Nephron progenitor cell (in vitro differentiated cells): ENCODE results near the gene DNAJB13.

ENCODE experiments used
- DNase-seq: peaks from one replicate; pipeline ENCODE4 v3.0.0; 2021
- H3K27ac Mint-ChIP-seq: 2 replicates; pipeline ENCODE4 v1.8.0; 2021; ENCODE audit warnings: mild to moderate bottlenecking, moderate library complexity, mixed read lengths
- H3K27me3 Mint-ChIP-seq: 2 replicates; pipeline ENCODE4 v1.8.0; 2021; ENCODE audit warnings: mild to moderate bottlenecking, low read depth, mixed read lengths; ENCODE audit not compliant: poor library complexity
- H3K36me3 Mint-ChIP-seq: 2 replicates; pipeline ENCODE4 v1.8.0; 2021; ENCODE audit warnings: low read depth, mixed read lengths
- H3K4me1 Mint-ChIP-seq: 2 replicates; pipeline ENCODE4 v1.8.0; 2021; ENCODE audit warnings: mixed read lengths
- H3K4me3 Mint-ChIP-seq: 2 replicates; pipeline ENCODE4 v1.8.0; 2021; ENCODE audit warnings: mild to moderate bottlenecking, moderate library complexity, mixed read lengths
- H3K9me3 Mint-ChIP-seq: 2 replicates; pipeline ENCODE4 v1.8.0; 2021; ENCODE audit warnings: mild to moderate bottlenecking, moderate library complexity, mixed read lengths
- TF ChIP-seq, protein P1 (sequence below): fragments of 200-600 bp; sonication (generic); IDR thresholded peaks from 2 replicates; pipeline ENCODE4 v1.5.0; 2021; ENCODE audit warnings: antibody characterized with exemption

Gene DNAJB13

DNA sequence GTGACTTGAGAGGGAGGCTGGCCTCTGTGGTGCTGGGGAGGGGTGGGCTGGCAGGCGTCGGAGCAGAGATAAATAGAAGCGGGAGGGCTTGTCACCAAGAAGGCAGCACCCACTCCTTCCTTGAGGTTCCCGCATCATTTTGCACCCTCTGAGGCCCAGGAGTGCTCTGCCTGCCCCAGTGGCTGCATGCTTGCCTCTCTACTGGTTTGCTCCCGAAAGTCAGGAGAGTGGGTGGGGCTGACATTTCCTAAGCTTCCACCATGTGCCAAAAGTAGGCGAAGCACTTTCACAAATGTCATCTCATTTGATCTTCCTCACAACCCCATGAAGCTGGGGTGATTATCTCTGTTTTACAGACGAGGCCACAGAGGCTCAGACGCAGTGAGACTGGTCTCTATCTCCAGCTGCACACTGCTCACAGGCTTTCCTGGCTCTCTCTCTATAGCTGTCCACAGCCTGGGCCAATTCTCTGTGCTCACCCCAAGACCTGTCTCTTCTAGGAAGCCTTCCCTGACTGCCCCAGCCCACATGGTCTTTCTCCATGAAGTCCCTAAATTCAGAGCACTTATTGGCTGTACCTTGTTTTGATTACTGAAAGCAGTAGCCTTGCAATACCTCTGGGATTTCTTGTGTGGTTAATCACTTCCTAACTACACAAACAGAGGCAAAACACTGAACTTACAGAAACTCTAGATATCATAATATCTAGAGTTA lies 60.7 kb downstream of the DNAJB13 start:
- H3K4me3 Mint-ChIP-seq, result no peak overlapping the region
- TF ChIP-seq, protein P1, sequence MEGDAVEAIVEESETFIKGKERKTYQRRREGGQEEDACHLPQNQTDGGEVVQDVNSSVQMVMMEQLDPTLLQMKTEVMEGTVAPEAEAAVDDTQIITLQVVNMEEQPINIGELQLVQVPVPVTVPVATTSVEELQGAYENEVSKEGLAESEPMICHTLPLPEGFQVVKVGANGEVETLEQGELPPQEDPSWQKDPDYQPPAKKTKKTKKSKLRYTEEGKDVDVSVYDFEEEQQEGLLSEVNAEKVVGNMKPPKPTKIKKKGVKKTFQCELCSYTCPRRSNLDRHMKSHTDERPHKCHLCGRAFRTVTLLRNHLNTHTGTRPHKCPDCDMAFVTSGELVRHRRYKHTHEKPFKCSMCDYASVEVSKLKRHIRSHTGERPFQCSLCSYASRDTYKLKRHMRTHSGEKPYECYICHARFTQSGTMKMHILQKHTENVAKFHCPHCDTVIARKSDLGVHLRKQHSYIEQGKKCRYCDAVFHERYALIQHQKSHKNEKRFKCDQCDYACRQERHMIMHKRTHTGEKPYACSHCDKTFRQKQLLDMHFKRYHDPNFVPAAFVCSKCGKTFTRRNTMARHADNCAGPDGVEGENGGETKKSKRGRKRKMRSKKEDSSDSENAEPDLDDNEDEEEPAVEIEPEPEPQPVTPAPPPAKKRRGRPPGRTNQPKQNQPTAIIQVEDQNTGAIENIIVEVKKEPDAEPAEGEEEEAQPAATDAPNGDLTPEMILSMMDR, result no peak
- no peak overlapping the region for H3K27ac Mint-ChIP-seq
- DNase-seq, result no peak
- H3K27me3 Mint-ChIP-seq, result peaks cover 4% of the 10 kb centered on the region
- peaks cover 30% of the 10 kb centered on the region for H3K36me3 Mint-ChIP-seq
- H3K4me1 Mint-ChIP-seq, result peaks cover 44% of the 10 kb centered on the region
- H3K9me3 Mint-ChIP-seq, result no peaks in the 10 kb centered on the region

DNA sequence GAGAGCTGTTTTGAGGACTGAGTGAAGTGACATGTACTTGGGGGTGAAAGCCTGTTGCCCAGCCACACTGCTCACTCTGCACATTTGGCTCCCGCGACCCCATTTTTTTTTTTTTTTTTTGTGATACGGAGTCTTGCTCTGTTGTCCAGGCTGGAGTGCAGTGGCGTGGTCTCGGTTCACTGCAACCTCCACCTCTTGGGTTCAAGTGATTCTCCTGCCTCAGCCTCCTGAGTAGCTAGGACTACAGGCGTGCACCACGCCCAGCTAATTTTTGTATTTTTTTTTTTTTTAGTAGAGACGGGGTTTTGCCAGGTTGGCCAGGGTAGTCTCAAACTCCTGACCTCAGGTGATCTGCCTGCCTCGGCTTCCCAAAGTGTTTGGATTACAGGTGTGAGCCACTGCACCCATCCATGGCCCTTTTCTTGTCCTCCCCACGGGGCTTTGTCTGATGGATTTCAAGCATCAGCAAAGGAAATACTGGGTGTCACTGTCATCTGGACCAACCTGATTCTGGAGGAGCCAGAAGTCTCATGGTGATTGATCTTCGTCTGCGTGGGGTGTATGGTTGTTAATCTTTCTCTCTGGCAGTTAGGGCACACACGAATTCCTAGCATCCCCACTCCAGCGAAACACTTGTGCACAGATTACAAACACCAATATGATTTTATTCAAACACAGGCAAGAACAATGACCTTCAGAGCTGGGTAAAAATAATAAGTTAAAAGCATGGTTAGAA lies 61.4 kb downstream of the DNAJB13 start:
- H3K4me3 Mint-ChIP-seq, result no peak overlapping the region
- no peaks in the 10 kb centered on the region for H3K9me3 Mint-ChIP-seq
- no peak for DNase-seq
- peaks cover 37% of the 10 kb centered on the region for H3K36me3 Mint-ChIP-seq
- H3K27ac Mint-ChIP-seq, result no peak overlapping the region
- peaks cover 4% of the 10 kb centered on the region for H3K27me3 Mint-ChIP-seq
- TF ChIP-seq, protein P1, result no peak
- H3K4me1 Mint-ChIP-seq, result peaks cover 40% of the 10 kb centered on the region

DNA sequence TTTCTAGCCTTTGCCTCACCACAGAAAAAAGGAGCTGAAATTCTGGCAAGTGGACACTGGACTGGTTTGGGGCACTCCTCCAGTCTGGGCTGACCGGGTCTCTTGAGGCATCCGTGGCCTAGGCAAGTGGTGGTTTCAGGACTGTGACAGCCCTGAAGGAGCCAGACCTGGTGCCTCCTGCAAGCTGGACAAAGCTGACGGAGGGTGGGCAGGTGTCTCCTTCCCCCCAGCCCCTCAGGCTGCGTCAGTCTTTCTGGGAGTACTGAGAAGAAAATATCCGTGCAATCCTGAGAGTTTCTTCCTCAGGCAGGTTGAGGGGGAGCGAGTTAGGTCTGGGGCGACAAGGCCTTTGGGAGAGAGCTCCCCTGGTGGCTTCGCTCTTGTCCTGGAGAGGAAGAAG lies 62.3 kb downstream of the DNAJB13 start:
- DNase-seq, result no peak
- H3K27ac Mint-ChIP-seq, result no peak overlapping the region
- H3K36me3 Mint-ChIP-seq, result peaks cover 43% of the 10 kb centered on the region
- no peak overlapping the region for H3K4me3 Mint-ChIP-seq
- no peaks in the 10 kb centered on the region for H3K9me3 Mint-ChIP-seq
- H3K27me3 Mint-ChIP-seq, result peaks cover 4% of the 10 kb centered on the region
- TF ChIP-seq, protein P1, result no peak
- H3K4me1 Mint-ChIP-seq, result peaks cover 40% of the 10 kb centered on the region

DNA sequence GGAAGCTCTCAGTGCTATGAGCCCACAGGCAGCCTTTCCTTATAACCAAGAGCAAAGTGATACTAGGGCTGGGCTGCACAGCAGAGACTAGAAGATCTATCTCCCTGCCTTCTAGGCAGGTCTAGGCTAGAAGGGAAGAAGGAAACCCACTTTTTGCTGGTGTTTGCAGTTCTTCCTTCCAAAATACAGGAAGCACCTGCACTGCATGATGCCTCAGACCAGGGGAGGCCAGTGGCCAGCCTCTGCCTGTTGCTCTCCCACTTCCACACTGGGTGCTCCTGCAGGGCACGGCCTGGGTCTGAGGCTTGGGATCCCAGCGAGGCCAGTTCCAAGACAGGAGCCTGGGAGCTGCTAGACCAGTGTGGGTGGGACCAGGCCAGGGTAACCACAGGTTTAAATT lies 64.1 kb downstream of the DNAJB13 start:
- Mint-ChIP-seq H3K36me3 (peaks cover 43% of the 10 kb centered on the region), H3K9me3 (no peaks in the 10 kb centered on the region)

DNA sequence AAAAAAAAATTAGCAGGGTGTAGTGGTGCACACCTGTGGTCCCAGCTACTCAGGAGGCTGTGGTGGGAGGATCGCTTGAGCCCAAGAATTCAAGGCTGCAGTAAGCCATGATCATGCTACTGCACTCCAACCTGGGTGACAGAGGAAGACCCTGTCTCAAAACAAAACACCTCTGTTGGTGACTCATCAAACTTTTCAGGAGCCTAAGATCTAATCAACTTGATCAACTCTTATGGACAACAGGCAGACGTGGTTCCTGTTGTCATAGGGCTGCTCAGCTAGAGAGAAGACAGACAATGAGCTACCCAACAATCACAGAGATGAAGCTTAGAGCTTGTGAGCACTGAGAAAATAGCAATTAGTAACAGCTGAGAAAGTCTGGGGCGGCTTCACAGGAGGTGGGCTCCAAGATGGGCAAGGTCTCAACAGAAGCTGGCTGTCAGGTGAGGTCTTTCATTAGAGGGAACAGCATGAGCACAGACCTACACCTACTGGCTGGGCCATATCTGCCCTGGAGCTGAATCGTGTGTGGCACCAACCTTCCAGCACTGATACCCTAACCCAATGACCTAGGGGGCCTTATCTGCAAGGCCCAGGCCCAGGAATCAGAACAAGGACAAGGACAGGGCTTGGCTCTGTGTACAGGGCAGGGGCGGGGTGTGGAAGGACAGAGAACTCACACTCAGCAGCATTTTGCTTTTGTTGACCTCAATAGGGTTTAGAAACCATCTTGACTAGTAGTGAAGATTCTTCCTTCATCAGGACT lies 65.3 kb downstream of the DNAJB13 start:
- H3K4me3 Mint-ChIP-seq, result no peak overlapping the region

More for the DNA sequence above, 64.1 kb downstream of the DNAJB13 start:
- DNase-seq, result no peak
- no peak overlapping the region for H3K27ac Mint-ChIP-seq
- no peaks in the 10 kb centered on the region for H3K27me3 Mint-ChIP-seq
- TF ChIP-seq, protein P1, result no peak
- peaks cover 25% of the 10 kb centered on the region for H3K4me1 Mint-ChIP-seq
- H3K4me3 Mint-ChIP-seq, result no peak overlapping the region

More for the DNA sequence above, 65.3 kb downstream of the DNAJB13 start:
- no peak overlapping the region for H3K27ac Mint-ChIP-seq
- no peaks in the 10 kb centered on the region for H3K9me3 Mint-ChIP-seq
- H3K27me3 Mint-ChIP-seq, result no peaks in the 10 kb centered on the region
- DNase-seq, result no peak
- TF ChIP-seq, protein P1, result no peak
- H3K4me1 Mint-ChIP-seq, result peaks cover 12% of the 10 kb centered on the region
- H3K36me3 Mint-ChIP-seq, result peaks cover 37% of the 10 kb centered on the region
